HFF-Myc (cell line): ENCODE results near the gene BDKRB2.

Experiments
- DNase-seq: peaks from one replicate; pipeline ENCODE4 v3.0.0-alpha.2; 2011; ENCODE audit warnings: low read depth; ENCODE audit errors: extremely low read depth
- H3K4me3 ChIP-seq: replicated peaks from 2 replicates; pipeline ENCODE4 v1.5.1; 2011; ENCODE audit warnings: low read depth, mild to moderate bottlenecking, control low read depth, low read length
- TF ChIP-seq, protein P1 (sequence below): IDR thresholded peaks from 2 replicates; pipeline ENCODE4 v1.5.1; 2012; ENCODE audit warnings: mild to moderate bottlenecking, low read depth, low read length, control low read depth; ENCODE audit errors: missing control alignments

BDKRB2 gene

DNA sequence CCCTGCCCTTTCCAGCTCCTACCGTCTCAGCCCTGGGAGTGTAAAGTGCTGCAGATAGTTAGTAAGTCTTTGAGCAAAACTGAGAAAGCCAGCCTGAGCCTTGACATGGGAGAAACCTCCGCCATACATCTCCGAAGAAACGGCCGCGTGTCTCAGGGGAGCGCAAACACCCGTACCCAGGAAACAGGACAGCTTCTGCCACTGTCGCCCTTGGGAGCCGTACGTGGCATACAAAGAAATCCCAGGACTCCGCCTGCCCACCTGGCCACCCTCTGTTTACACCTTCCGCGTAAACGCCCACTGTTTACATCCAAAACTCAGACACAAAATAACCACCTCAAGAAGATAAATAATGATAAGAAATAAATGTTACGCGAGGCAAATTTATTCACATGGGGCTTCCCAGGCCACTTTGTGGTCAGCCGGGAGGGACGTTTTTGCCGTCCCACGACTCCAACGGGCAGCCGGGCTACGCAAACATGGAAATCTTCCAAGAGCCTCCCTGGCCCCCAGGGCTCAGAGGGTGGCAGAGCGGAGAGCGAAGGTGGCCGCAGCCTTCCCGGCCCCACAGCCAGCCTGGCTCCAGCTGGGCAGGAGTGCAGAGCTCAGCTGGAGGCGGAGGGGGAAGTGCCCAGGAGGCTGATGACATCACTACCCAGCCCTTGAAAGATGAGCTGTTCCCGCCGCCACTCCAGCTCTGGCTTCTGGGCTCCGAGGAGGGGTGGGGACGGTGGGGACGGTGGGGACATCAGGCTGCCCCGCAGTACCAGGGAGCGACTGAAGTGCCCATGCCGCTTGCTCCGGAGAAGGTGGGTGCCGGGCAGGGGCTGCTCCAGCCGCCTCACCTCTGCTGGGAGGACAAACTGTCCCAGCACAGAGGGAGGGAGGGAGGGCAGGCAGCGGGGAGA is at the start of gene BDKRB2:
Gene BDKRB2, plus strand, starts transcription at position 689 of the 908 bp plus-strand sequence. CDS start 32,269 bp downstream, outside the sequence.
- TF ChIP-seq, protein P1, sequence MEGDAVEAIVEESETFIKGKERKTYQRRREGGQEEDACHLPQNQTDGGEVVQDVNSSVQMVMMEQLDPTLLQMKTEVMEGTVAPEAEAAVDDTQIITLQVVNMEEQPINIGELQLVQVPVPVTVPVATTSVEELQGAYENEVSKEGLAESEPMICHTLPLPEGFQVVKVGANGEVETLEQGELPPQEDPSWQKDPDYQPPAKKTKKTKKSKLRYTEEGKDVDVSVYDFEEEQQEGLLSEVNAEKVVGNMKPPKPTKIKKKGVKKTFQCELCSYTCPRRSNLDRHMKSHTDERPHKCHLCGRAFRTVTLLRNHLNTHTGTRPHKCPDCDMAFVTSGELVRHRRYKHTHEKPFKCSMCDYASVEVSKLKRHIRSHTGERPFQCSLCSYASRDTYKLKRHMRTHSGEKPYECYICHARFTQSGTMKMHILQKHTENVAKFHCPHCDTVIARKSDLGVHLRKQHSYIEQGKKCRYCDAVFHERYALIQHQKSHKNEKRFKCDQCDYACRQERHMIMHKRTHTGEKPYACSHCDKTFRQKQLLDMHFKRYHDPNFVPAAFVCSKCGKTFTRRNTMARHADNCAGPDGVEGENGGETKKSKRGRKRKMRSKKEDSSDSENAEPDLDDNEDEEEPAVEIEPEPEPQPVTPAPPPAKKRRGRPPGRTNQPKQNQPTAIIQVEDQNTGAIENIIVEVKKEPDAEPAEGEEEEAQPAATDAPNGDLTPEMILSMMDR: no peak
- peak within 1 kb of the TSS; percentile 52 for H3K4me3 ChIP-seq
- peak; percentile 46 for DNase-seq

DNA sequence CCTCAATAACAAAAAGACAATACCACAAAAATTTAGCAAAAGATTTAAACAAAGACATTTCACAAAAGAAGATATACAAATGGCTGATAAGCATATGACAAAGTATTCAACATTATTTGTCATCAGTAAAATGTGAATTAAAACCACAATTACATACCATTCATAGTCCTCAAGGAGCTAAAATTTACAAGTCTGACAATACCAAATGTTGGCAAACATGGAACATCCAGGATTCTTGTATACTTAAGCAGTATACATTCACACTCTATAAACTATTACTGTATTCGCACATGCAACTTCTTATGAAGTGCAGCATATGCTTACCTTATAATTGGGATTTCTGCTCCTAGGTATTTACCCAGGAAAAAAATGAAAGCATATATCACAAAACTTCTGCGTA is 49.7 kb upstream of the BDKRB2 start:
- DNase-seq: no peak
- no peak overlapping the region for H3K4me3 ChIP-seq
- TF ChIP-seq, protein P1: no peak

DNA sequence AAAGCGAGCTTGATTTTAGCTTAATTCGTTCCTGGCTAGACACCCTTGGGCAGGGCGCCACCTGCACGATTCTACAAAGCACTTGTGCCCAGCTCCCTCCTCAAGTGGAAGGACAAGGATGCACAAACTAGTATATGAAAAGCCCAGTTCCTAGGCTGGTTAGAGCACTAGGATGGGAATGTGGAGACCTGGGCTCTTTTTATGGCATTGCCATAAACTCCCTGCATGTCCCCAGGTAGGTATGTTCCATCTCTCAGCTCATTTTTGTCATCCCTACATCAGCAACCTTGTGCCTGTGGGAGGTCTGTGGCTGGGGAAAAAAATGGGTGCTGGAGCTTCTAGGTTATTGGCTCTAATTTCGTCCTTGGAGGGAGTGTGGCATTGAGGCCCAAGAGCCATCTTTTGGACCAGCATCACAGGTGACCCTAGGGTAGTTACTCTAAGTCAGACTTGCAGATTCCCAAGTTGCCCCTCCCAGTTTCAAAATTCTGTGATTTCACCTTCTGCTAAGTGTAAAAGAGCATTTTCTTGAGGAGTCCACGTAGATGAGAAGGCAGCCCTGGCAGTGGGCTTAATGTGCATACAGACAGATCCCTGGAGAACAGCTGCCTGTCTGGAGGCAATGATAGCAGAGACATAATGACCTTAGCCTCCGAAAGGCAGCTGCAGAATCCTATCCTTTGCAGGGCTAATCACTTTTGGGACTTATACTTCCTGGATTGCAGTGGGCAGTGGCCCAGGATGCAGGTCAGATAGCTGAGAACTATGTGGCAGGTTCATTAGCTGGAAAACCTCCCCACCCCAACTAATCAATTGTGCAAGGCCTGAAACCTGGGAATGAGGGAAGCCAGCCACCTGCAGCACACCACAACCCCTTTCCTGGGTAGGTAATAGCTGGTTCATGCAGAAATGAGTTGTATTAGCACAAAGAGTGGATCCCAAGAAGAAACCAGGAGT is 47.6 kb upstream of the BDKRB2 start:
- DNase-seq: no peak
- no peak overlapping the region for H3K4me3 ChIP-seq
- TF ChIP-seq, protein P1: no peak

DNA sequence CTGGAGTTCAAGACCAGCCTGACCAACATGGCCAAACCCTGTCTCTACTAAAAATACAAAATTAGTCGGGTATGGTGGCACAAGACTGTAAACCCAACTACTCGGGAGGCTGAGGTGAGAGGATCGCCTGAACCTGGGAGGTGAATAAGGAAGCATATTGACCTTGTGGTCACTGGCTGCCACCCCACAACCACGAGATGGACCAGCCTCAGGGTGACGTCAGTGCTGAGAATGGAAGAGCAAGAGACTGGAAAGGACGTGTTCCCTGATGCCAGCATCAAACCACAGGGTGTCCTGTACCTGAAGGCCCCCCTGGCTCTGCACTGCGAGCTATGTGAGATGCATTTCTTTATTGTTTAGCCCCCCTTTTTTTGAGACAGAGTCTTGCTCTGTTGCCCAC is 45.9 kb upstream of the BDKRB2 start:
- DNase-seq: no peak
- TF ChIP-seq, protein P1: no peak
- H3K4me3 ChIP-seq: no peak overlapping the region

DNA sequence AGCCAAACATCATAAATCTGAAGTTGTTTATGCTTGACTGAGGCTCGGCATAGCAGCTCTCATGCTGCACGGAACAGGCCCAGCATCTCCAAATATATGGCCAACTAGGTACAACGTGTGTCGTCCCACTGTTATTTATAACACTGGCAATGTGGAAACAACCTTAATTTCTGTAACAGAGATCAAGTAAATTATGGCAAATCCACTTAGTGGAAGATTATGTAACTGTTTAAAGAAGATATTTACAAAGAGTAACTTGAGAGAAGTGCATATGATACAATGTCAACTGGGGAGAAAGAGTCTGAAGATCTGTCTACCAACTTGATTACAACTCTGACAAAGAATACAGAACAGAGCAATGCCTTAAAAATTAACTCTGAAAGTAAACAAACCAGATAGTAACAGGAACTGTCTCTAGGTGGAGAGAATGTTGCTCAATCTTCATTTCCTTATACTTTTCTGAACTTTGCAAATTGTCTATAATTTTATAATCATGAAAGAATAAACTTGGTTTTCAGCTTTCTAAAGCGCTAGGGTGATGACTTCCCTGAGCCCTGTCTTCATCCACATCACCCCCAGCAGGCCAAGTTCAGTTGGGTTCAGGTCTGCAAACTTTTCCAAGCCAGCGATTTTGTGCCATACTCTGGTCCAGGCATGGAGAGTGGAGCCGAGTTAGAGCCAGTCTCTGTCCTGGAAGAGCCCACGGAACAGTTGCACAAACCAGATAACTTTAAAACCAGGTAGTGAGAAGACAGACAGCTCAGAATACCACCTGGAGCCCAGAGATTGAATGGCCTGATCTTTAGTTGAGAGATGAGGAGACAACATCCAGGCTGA is 44.3 kb upstream of the BDKRB2 start:
- no peak for DNase-seq
- no peak overlapping the region for H3K4me3 ChIP-seq
- TF ChIP-seq, protein P1: no peak

GRCh38 chr14:96160913-96161310 is 43.7 kb upstream of the BDKRB2 start:
- no peak overlapping the region for H3K4me3 ChIP-seq
- DNase-seq: no peak
- TF ChIP-seq, protein P1: no peak
